Measurements from ENCODE around the gene MRPL21.

GRCh38 chr11:68904248-68904847, 716 bp upstream of the MRPL21 start:
- no peak for TF ChIP-seq CTCF (IDR thresholded peaks at IDR 0.05)
- TF ChIP-seq POLR2A (IDR thresholded peaks at IDR 0.05), result no peak
